ENCODE data around the gene VPS13D.

The VPS13D gene

GRCh38 chr1:12424087-12424529, 194.3 kb downstream of the VPS13D start:
- no peaks in the 10 kb centered on the region for H4K20me1 ChIP-seq (ENCODE audit: insufficient read depth, low read length)
- no peaks in the 10 kb centered on the region for H3K9me3 ChIP-seq (replicated peaks; ENCODE audit: insufficient read depth, low read length)
- H3K4me1 ChIP-seq (ENCODE audit: low read length) = no peaks in the 10 kb centered on the region
- H3K27ac ChIP-seq (ENCODE audit: low read length) = no peak overlapping the region
- H3K9me2 ChIP-seq (replicated peaks; ENCODE audit: insufficient read depth, low read length) = no peaks in the 10 kb centered on the region
- TF ChIP-seq CTCF (IDR thresholded peaks at IDR 0.05; ENCODE audit: low read length) = no peak
- no peak for TF ChIP-seq EZH2 (optimal IDR thresholded peaks at IDR 0.05; ENCODE audit: low read depth, low read length)
- TF ChIP-seq EZH2phosphoT487 (IDR thresholded peaks at IDR 0.05; ENCODE audit: low read length) = no peak
- H3K4me2 ChIP-seq (ENCODE audit: low read depth, low read length) = no peak overlapping the region
- H3F3A ChIP-seq (ENCODE audit: insufficient read depth, low read length) = no peaks in the 10 kb centered on the region
- no peak overlapping the region for H3K9ac ChIP-seq (ENCODE audit: low read length)
- no peaks in the 10 kb centered on the region for H3K36me3 ChIP-seq (replicated peaks; ENCODE audit: insufficient read depth, low read length)
- no peaks in the 10 kb centered on the region for H3K27me3 ChIP-seq (replicated peaks; ENCODE audit: insufficient read depth, low read length)
- no peak for DNase-seq
- no peak overlapping the region for H2AFZ ChIP-seq (ENCODE audit: low read length)
- H3K4me3 ChIP-seq (ENCODE audit: low read length) = no peak overlapping the region
- no peaks in the 10 kb centered on the region for H3K79me2 ChIP-seq (ENCODE audit: low read length)

GRCh38 chr1:12424793-12425192, 195.0 kb downstream of the VPS13D start:
- no peak overlapping the region for H3K4me2 ChIP-seq (ENCODE audit: low read depth, low read length)
- no peak overlapping the region for H3K4me3 ChIP-seq (ENCODE audit: low read length)
- no peaks in the 10 kb centered on the region for H4K20me1 ChIP-seq (ENCODE audit: insufficient read depth, low read length)
- no peaks in the 10 kb centered on the region for H3K36me3 ChIP-seq (replicated peaks; ENCODE audit: insufficient read depth, low read length)
- no peaks in the 10 kb centered on the region for H3K9me2 ChIP-seq (replicated peaks; ENCODE audit: insufficient read depth, low read length)
- DNase-seq = no peak
- TF ChIP-seq CTCF (IDR thresholded peaks at IDR 0.05; ENCODE audit: low read length) (no peak), EZH2phosphoT487 (IDR thresholded peaks at IDR 0.05; ENCODE audit: low read length) (no peak), EZH2 (optimal IDR thresholded peaks at IDR 0.05; ENCODE audit: low read depth, low read length) (no peak)
- H3K27ac ChIP-seq (ENCODE audit: low read length) = no peak overlapping the region
- no peak overlapping the region for H2AFZ ChIP-seq (ENCODE audit: low read length)
- no peak overlapping the region for H3K9ac ChIP-seq (ENCODE audit: low read length)
- H3K79me2 ChIP-seq (ENCODE audit: low read length) = no peaks in the 10 kb centered on the region
- H3K4me1 ChIP-seq (ENCODE audit: low read length) = no peaks in the 10 kb centered on the region
- H3F3A ChIP-seq (ENCODE audit: insufficient read depth, low read length) = no peaks in the 10 kb centered on the region
- no peaks in the 10 kb centered on the region for H3K9me3 ChIP-seq (replicated peaks; ENCODE audit: insufficient read depth, low read length)
- no peaks in the 10 kb centered on the region for H3K27me3 ChIP-seq (replicated peaks; ENCODE audit: insufficient read depth, low read length)

DNA sequence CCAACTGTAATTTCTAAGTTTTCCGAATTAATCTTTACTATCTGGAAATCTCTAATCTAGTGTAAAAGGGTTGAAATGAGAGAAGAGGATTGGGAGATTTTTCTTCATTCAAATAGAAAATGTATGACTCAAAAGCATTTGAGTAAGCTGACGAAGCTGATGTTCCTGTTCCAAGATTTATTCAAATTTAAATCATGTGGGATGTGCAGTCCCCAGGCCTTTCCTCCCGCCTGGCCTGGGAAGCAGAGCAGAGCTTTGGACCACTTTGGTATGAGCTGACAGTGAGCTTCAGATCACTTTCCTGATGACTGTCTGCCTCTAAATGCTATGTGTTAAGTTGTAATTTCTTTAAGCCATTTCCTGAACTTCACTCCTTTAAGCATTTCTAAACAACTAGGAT, 196.2 kb downstream of the VPS13D start:
- Histone ChIP-seq H3K4me1 (ENCODE audit: low read length) (no peaks in the 10 kb centered on the region), H3K79me2 (ENCODE audit: low read length) (no peaks in the 10 kb centered on the region), H3K4me3 (ENCODE audit: low read length) (no peak overlapping the region), H3F3A (ENCODE audit: insufficient read depth, low read length) (no peaks in the 10 kb centered on the region), H3K9me2 (replicated peaks; ENCODE audit: insufficient read depth, low read length) (no peaks in the 10 kb centered on the region), H3K4me2 (ENCODE audit: low read depth, low read length) (no peak overlapping the region), H3K27ac (ENCODE audit: low read length) (no peak overlapping the region), H3K27me3 (replicated peaks; ENCODE audit: insufficient read depth, low read length) (no peaks in the 10 kb centered on the region), H3K36me3 (replicated peaks; ENCODE audit: insufficient read depth, low read length) (no peaks in the 10 kb centered on the region), H3K9me3 (replicated peaks; ENCODE audit: insufficient read depth, low read length) (no peaks in the 10 kb centered on the region), H4K20me1 (ENCODE audit: insufficient read depth, low read length) (no peaks in the 10 kb centered on the region), H2AFZ (ENCODE audit: low read length) (no peak overlapping the region), H3K9ac (ENCODE audit: low read length) (no peak overlapping the region)
- no peak for DNase-seq
- TF ChIP-seq EZH2 (optimal IDR thresholded peaks at IDR 0.05; ENCODE audit: low read depth, low read length) = no peak
- TF ChIP-seq CTCF (IDR thresholded peaks at IDR 0.05; ENCODE audit: low read length) = no peak
